GM21717 (cell line): ENCODE measurements around the gene ANO4.

ENCODE experiments used
- ATAC-seq: cut with Tn5 transposase; IDR thresholded peaks from one replicate; pipeline ENCODE4 v1.9.1; 2021; ENCODE audit warnings: mild to moderate bottlenecking, moderate library complexity; ENCODE audit not compliant: unreplicated experiment

Gene ANO4

DNA sequence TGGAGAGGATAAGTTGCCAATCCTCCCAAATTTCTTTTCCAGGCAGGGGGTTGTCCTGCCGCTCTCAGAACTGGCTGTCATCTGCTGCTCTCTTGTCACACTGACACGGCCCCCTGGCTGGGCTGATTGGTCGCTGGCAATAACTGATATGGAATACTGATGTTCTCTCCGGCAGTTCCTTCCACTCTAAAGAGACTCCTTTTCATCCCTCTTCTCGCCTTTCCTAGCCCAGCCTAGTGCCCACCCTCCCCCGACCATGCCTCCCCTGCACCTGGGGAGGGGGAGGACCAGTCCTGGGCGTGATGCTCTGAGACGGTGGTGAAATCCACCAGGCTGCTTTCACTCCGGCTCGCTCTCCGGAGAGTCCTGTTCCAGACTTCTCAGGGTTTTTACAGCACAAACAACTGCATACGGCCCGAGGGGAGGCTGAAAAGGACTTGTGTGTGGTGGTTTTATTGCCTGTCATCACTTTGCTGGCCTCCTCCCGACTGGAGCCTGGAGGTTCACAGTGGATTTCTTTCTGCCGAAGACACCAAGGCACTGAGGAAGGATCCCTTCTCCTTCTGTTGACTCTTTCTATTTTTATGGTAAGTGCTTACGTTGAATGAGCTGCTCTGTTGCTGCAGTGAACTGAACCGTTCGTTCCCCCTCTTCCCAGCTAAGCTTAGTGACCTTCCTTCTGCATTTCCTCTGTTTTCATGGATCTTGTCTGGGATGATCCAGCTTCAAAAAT is at the start of gene ANO4:
ANO4 (plus strand) TSS at position 336 of the 733 bp plus-strand sequence. CDS start 107,010 bp downstream, outside the sequence.
- ATAC-seq: no peak

DNA sequence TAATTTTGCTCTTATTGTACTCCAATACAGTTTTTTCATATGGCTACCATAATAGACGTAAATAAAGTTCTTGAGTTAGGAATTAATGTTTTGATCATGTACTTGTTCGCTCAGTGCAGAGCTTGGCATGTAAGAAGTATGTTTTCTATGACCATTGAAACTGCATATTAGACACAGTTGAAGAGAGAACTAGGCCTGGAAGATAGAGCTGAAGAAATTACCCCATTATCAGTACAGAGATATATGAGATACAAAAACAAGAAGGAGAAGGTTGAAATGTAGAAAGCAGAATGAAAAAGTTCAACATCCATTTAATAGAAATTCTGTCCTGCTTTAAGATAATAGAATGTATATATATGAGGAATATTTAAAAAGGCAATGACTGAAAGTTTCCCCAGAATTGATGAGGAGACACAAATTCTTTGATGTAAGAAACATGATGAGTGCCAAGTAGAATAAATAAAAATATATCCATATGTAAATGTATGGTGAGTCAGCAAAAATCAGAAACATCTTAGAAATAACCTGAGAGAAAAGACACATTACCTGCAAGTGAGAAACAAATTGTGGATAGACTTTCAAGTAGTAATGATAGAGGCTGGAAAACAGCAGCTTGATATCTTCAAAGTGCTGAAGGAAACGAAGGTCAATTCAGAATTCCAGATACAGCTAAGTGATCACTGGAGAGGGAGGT is 49.1 kb upstream of the ANO4 start:
- no peak for ATAC-seq

DNA sequence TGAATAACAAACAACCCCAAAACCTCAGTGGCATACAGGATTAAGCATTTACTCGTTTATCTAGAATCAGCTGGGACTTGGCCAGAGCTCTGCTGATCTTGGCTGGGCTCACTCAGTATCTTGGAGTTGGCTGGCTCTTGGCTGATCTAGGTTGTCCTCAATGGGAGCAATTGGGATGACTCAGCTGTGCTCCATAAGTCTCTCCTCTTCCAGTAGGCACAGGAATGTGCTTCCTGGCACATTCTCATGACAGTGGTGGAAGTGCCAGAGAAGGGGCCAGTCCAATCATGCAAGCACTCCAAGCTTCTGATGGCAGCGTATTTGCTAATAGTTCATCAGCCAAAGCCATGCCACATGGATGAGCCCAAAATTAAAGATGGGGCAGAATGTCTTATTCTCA is 41.7 kb upstream of the ANO4 start:
- no peak for ATAC-seq

DNA sequence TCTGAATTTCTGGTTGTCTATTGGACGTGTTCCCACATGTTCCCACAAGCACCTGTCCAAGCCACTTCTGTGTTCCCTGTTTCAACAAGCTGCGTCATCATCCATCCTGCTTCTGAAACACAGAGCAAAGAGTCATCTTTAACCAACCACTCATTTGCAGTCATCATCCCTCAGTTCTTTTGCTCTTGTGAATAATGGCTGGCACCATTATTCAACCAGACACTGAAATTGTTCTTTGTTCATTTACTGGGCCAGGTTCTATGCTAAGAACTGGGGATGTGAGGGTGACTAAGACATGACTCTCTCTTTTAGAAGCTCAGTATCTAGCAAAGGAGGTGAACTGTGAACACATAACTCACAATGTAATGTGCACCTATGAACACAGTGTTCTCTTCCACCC is 40.7 kb upstream of the ANO4 start:
- no peak for ATAC-seq

DNA sequence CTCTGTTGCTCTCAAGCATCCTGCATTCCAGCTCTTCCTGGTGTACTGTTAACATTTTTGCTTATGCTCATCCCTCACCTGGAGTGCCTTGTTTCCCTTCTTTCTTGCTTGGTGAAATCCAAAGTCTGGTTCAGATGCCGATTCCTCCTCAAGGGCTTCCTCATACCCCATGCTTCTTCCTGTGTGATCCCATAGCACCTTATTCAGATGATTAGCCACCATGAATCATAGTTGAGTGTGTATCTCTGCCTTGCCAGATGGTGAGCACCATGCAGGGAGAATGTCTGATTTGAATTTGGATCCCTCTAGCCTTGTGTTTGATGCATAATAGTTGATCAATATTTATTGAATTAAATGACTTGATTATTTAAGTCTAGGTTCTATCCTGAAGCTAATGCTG is 39.4 kb upstream of the ANO4 start:
- ATAC-seq: no peak

DNA sequence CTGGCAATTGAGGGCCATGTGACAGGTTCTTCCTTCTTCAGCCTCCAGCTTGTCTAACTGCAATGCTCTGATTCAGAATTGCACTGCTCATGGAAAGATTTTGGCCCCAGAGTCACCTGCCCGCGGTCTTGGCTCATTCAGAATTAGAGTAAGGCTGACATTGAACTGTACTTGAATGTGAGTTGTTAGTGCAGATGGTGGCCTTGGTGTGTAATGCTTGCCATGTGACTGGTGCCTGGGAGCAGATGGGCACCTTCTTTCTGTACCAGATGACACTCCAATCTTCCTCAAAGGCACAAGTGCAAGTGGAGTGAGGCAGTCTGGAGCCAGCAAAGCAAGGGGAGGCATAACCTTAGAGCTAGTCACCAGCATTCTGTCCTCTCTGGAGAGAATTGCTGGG is 36.5 kb upstream of the ANO4 start:
- ATAC-seq: no peak

DNA sequence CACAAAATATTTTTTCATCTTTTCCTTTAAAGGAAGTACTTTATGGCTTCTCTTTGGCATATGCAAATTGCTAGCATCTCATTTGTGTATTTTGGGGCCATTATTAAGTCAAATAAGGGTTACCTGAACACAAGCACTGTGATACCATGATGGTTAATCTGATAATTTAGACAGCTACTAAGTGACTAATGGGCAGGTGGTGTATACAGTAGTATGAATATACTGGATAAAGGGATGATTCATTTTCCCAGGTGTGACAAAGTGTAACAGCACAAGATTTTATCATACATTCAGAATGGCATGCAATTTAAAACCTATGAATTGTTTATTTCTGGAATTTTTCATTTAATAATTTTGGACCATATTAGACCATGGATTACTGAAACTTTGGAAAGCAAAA is 27.2 kb upstream of the ANO4 start:
- no peak for ATAC-seq

DNA sequence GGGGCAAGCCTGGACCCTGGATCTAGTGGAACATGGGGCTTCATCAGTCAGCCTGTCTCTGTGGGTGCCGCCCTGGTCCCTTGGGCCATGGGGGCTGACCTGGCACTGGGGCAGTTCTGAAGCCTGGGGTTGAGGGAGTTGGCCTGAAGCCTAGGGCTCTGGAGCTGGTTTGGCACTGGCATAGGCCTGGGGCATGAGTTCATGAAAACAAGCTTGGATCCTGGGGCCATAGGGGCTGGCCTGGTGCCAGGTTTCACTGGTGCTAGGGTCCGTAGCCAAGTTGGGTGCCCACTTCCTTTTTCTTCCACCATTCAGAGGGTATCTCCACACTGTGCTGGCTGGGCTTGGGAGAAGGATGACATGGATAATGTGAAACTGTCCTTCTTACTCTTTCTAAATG is 26.6 kb upstream of the ANO4 start:
- no peak for ATAC-seq

DNA sequence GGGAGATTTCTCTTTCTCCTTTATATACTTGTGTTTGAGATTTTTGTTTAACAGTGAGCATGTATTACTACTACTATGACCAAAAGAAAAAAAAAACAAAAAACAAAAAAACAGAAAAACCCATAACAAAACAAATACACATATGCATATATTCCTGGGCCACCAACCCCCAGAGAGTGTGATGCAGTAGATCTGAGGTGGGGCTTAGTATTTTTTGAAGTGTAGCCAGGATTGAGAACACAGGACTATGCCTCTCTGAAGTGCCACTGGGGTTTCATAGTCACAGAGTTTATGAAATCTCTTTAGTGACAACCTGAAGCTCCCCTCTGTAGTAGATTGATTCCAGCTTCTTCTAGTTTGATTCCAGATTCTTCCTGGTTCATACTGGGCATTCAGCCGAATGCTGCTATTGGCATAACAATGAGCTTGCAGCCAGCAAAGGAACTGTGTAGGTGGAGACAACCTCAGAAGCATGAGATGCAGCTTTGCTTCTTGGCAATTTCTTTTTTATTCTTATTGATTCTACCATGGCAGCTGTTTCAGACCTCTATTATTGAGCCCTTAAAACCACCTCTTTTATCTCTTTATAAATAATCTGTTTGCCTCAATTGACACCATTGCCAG is 15.5 kb upstream of the ANO4 start:
- ATAC-seq: no peak

DNA sequence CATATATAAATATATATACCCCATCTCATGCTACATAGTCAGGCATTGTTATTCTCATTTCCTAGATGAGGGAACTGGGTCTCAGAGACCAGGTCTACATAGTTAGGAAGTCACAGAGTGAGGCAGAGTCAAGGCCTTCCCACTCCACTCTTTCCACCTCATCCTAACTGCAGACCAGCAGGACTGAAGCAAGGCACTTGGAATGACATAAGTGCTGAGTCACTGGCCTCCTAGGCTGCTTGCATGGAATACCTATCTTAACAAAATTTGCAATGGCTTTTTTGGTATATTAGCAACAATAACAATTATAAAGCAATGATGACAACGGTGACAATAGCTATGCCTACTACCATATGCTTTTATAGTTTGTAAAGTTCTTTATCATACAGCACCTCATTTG is 5.4 kb upstream of the ANO4 start:
- no peak for ATAC-seq

DNA sequence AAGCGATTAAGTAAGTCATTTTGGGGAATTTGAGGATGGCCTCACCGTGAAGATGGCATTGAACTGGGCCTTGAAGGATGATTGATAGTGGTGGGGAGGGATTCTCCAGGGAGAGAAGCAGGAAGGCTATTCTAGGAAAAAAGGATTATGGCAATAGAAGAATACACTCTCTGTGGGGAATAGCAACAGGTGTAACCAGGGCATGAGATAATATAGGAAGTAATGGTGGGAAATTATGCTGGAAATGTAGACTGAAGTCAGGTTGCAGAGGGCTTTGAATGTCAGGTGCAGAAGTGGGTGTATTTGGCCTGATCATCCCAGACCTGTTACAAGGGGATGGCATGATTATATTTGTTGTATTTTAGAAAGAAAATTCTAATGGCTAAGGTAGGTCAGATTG is 4.6 kb upstream of the ANO4 start:
- no peak for ATAC-seq

DNA sequence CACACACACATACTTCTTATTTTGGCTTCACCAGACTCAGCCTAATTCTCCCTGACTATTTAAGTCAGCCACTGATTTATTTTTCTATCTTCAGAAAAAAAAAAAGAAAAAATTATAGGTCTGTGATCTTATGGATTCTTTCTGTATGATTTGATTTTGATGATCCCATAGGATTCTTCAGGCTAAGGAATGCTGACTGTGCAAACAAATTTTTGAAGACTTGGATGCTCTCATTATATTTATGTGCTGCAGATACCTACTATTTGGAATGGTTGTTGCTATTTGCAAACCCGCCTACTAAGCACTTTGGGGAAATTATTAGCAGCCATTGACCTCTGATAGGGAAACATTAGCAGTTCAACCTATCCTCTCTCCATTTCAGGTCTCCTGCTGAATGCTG is 4.0 kb upstream of the ANO4 start:
- no peak for ATAC-seq

DNA sequence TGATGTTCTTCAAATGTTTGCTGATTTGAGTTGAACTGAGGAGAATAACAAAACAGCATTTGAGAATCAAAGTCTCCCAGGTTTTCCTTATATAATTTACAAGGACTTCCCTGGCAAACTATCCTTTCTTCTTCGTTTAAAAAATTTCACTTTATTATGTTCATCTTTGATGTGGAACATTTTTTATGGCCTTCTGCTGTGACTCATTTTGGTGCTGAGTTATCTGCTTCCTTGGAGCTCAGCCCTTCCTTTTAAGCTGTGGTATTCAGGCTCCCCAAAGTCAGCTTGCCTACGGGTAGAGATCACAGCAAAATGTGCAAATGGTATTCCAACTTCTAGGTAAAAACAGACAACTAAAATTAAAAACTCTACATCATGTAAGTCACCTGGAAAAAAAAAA is 1.4 kb upstream of the ANO4 start:
- no peak for ATAC-seq

DNA sequence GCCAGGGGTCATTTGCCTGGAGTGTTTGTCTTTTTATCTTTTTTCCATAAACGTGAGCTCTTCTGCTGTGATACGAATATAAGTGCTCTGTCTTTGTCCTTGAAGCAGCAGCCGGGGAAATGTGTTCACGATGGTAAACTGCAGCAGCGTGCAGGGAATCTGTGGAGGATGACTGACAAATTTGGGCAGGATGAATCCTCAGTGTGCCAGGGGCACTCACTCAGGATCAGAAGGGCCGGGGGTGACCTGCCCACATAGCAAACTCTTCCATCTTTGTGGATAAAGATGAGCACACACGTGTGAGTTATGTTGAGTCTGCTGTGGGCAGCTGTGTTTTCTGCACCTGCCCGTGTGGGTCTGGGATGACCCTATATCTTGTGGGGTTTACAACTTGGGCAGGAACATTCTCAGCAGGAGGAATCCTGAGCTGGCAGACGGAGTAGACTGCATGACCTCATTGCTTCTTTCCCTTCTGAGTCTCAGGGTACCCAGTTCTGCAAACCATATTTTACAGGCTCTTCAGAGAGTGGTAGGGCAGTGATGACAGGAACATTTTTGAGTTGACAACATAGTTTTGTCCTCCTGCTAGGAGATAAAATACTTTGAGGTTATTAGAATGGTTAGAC is 711 bp downstream of the ANO4 start:
- ATAC-seq: no peak

DNA sequence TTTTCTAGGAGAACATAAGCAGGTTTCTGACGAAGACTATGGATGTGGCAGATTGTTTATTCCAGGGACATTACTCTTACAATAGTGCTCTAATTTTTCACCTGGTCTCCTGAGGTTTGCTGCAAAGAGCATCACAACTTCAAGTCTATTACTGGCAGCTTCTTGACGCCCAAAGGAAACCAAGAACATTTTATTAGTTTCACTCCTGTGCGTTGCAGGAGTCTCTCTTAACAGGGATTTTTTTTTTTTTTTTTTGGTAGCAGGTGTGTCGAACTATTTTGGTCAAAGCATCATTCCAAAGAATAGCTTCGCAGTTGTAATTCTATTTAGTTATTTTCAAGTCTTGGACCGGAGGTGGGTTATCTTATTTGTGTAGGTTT is 1.2 kb downstream of the ANO4 start:
- ATAC-seq: no peak

DNA sequence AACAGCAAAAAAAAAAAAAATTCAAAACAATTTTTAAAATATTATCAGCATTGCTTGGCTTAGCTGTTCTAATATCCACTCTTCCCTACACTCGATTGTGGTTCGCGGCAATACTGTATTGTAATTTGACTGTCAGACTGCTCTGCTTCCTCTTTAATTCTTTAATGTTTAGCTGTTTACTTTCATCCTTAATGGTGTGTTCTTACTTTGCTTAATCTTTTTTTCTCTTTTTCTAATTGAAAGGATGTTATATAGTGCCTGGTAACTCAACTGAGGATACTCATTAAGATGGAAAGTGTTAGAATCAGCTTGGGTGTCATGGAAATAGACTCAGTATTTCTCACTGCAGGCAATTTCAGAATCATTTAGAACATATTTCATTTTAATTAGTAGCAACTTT is 2.0 kb downstream of the ANO4 start:
- ATAC-seq: no peak

DNA sequence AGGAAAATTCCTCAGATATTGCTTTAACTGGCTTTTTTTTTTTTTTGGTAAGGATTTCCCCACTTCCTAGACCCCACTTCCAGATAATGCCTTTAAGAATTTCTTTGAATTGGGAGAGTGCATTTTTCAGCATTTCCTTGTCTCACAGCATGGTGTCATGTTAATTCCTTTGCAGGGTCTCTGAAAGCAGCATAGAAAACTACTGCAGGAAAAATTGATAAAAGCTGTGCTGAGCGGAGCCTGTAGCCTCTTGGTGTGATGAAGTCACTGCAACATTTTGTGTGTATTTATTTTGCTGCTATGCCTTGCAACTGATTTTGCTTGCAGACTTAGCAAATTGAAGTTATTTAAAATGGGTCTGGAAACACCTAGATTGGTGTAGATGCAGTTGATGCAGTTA is 2.7 kb downstream of the ANO4 start:
- ATAC-seq: no peak

DNA sequence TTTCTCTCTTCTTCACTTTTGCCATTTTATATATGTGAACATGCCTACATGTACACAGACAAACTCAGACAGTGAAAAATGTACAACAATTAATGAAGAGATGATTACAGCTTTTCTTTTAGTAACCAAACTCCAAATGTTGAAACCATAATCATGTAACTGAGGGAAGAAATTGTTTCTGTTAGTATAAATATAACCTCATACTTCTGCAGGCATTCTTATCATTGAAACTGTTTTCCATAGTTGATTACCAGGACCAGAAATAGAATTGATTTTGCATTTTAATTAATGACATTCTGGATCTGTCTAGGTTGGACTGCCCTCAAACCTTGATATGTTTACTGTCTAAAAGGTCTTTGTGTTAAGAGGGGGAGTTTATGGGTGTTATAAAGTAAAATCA is 3.2 kb downstream of the ANO4 start:
- no peak for ATAC-seq

DNA sequence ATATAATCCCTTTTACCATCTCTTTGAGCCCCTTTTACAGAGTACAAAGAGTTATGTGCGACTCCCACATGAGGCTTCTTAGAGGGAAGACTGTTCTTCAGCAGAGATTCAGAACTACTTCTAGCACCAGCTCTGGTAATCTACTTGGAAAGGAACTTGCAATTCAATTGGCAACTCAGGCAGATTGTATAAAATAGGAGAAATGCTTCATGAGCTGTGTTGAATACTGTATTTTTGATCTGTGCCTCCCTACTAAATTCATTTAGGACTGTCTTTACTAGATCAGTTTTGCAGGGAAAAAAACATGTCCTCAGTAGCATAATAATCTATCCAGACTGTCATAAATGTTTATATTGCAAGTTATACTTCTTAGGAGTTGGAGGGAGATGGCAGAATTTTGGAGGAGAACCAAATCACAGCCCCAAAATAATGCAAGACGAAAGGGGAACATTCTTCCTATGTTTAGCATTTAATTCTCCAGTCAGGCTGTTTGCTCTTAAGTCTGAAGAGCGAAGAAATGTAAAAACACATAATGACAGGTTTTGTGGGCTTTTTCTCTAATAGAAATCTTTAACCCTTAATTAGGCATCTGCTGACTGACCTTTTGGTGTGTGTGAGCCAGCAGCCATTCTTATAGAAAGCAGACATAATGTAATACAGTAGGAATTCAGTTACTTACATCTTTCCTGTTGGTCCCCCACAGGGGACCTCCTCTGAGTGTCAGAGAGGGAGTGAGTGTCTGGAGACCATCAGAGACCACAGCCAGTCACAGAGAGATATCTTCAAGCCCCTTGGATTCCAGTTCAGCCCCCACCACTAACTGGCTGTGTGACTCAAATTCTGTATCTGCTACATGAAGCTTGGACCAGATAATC is 3.9 kb downstream of the ANO4 start:
- no peak for ATAC-seq

DNA sequence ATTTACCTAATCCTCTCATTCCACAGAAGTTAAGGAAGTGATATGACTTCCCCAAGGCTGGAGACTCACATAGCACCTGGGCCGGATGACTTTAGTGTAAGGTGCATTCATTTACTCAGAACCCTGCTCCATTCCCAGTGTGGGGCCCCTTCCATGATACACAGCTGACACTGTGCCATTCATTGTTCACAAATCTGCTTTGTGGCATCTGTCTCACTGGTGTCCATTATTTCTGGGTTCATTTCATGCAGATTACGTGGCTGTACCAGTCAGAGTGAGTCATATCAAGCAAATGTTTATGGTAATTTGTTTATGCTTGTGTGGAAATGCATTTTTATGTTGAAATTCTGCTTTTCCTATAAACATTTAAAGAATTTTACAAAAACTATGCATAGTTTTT is 5.2 kb downstream of the ANO4 start:
- ATAC-seq: no peak

DNA sequence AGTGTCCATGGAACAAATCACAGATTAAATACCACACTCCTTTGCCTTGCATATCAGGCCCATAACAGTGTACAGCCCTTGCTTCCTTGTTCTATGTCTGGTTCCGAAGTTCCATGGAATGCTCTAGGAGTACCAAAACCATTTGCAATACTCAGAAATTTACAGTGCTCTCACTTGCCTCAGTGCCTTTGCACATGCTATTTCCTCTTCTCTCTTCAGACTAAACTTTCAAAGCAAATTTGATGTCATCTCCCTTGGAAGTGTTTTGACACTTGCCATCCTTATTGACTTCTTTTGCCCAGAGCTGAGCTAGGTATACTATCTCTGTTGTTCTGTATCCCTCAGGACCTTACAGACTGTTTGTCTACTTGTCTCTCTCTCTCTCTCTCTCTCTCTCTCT is 6.1 kb downstream of the ANO4 start:
- no peak for ATAC-seq
